NCI-H460 (cell line): ENCODE results near the gene DSCAM. TPM values are rescaled to one million over a fixed set of nuclear protein-coding genes. Genes with fewer than 3 reads are reported as not detected.
"Not testable (repeated sequence)": the region's sequence is repeated elsewhere in the genome, so short reads cannot be mapped to it uniquely, and the experiment has no call there.

ENCODE experiments used
- DNase-seq: peaks from one replicate; pipeline ENCODE4 v3.0.0-alpha.2; 2016; ENCODE audit warnings: low read depth; ENCODE audit errors: extremely low read depth
- total RNA-seq: library from RNA; depleted of rRNA; stranded (reverse); fragments of >200 nt; shearing (Covaris generic); gene quantifications from 2 replicates; pipeline ENCODE4 v1.2.3, GENCODE V29; 2014

DSCAM gene
- total RNA-seq, 1 experiment from 2014 or later: not detected

DNA sequence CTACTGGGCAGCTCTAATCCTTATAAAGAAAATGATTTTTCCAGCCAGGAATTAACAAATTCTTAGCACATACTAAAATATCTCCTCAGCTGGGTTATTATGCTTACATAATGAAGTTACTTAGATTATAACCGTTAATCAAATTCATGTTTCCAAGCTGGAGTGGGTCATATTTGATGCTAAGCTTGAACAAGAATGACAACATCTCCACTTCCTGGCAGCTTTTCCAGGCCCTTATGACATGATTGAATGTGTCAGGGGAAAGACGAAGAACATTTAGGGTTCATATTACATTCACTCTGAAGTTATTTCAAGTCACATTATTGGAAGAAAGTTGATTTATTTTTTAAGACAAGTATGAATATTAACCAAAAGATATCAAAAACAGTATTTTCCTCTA is 646.0 kb downstream of the DSCAM start:
- DNase-seq: no peak

DNA sequence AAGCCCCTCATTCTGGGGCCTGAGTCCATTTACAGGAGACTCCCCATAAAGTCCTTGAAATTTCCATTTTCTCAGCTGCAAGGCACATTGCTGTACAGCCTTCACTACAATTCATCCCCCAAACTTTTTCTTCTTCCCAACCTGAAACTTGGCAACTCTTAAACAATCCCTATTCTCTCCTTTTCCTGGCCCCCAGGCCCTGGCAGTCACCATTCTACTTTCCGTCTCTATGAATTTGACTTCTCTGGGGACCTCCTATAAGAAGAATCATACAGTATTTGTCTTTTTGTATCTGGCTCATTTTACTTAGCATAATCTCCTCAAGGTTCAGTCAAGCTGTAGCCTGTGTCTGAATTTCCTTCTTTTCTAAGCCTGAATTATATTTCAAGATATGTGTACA is 646.8 kb downstream of the DSCAM start:
- DNase-seq: no peak

DNA sequence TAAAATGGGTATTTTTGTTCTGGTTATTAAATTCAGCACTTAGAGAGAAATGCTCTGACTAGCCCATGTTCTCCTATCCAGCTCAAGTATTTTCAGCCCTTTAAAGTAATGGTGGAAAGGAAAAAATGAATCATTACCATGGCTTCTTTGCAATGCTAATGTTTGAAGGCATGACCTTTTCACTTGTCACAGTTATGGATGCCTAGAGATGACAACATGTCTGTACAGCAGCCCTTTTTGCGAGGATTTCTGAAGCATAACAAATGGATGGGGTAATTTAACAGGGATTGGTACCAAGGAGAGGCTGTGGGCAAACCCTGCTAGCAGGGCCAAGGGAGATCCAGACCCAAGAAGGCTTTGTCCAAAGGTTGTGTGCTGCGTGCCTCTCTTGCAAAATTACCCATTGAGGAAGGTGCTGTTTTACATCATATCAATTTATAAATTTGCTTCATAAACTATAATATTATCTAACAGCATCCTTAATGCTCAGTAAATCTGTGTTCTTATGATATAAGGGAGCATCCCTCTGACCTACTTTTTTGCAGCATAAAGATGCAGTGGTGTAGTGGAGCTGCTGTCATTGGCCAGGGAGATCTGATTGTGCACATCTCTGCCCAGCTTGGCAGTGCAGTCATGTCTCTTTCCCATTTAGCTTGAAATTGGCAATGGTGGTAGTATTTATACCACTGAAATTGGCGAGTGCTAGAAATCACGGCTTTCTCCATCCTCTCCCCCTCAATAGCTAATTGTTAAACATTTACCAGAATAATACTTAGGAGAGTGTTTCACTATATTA is 652.6 kb downstream of the DSCAM start:
- no peak for DNase-seq

DNA sequence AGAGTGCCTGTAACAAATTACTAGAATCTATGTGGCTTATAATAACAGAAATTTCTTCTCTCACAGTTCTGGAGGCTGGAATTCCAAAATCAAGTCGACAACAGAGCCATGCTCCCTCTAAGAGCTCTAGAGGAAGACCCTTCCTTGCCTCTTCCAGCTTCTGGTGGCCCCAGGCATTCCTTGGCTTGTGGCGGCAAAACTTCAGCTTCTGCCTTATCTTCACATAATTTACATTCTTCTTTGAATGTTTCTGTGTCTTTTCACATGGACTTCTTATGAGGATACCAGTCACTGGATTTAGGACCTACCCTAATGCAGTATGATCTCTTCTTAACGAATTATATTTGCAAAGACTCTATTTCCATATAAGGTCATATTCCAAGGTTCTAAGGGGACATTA is 655.3 kb downstream of the DSCAM start:
- no peak for DNase-seq

DNA sequence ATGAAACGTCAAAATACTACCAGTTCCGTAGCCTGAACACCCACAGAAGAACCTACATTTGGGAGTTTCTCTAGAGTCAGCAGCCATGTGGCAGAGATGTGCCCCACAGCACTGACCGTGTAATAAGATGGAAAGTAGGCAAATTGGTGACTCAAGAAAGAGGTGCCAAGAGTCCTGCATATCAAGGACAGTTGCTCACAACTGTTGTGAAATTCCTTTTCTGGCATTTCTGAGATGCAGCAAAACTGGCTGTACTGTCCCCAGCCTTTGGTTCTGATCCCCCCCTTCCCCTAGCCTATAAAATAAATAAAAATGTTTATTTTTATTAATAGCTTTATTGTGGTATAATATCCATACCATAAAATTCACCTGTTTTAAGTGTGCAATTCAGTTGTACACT is 655.8 kb downstream of the DSCAM start:
- DNase-seq: no peak

DNA sequence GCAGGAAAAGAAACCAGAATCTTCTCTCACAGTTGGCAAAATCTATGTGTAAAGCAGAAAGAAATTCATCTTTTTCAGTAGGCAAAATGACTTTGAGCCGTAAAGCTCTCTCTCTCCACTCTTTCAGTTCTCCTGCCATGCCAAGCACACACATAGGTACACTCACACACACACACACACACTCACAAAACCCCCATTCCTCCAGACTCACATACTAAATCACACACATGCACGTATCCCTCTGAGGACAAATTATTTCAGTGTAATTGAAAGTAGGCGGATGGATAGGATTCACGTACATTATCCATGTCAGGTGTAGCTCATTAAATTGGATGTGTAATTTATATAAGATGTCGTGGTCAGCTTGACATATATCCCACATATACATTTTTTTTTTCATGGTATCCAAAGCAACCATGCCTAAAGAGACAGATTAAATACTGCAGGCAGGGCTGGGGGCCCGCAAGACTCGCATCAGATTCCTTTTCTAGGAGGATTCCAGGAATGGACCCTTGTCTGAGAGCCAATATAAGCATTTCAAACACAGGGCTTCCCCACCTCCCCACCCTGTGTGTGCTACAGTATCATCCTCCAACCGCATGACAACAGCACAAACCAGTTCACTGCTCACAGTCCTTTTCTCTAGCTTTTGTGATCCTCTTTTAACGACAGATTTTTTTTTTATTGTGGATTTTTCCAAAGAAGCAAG is 658.9 kb downstream of the DSCAM start:
- no peak for DNase-seq

DNA sequence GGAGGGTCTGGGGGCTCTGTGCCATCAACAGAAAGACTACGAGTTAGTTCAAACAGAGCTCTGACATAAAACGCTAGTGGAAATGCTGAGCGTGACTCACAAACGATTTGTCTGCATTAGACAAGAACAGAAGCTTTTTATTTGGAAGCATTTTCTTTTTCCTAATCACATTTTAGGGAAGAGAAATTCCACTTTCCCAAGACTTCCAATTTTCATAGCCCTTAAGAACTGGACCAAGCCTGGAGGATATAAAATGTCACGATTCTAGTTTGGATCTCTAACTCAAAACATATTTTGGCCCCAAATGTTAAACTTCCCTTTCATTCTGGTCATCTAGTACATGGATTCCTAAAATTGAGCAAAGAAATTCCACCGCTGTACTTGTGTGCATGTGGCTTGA is 659.7 kb downstream of the DSCAM start:
- no peak for DNase-seq

DNA sequence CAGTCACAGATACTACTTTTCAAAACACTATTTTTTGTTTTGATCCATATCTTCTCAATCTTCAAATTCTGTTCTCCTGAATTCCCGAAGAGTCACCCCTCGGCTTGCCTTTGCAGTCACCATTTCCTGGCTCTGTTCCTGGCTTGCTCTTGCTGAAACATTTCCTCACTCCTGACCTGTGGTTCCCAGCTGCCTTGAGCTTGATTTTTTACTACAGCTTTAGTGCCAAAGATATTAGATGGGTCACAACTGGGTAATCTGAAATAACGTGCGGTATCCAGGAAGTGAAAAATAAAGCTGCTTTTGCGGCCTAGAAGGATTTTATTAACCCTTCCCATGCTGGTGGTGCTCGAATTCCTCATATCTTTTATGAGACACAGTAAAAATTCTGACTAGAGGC is 660.9 kb downstream of the DSCAM start:
- DNase-seq: no peak

DNA sequence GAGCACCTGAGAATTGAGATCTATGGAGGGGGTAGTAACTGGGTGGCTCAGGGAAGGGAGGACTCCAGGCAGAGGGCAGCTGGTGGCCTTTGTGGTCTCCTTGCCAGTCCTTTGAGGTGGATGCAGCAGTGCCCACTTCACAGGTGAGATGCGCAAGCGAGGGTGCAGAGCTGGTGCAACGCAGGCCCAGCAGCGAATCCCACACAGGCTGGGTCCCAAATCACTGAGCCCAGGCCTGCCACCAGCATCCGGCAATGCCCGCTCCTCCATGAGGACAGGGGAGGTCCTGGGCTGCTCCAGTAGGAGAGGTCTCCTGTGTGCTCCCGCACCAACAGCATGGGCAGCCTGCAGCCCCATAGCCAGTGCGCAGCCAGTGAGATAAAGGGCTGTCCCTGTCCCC is 661.8 kb downstream of the DSCAM start:
- no peak for DNase-seq

DNA sequence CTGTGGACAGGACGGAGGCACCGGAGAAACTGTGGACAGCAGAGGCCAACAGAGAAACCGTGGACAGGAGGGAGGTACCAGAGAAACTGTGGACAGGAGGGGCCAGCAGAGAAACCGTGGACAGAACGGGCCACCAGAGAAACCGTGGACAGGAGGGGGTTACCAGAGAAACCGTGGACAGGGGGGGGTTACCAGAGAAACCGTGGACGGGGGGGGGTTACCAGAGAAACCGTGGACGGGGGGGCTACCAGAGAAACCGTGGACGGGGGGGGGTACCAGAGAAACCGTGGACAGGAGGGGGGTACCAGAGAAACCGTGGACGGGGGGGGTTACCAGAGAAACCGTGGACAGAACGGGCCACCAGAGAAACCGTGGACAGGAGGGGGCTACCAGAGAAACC is 664.5 kb downstream of the DSCAM start:
- not testable (repeated sequence) for DNase-seq

DNA sequence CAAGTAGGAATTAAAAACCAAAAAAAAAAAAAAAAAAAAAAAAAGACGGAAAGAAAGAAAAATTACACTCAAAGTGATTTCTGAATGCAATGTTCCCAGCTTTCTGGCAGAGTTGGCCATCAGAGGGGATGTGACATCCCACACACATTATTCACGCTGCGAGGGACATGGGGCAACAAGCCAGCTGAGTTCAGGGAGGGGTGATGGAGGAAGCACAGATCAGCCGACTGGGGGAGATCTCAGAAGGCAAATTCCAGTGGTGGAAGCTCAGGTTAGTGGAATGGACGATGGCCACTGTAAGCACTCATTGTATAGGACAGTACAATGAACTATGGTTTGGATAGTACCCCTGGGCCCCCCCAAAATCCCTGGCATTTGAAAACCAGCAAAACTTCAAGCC is 667.8 kb downstream of the DSCAM start:
- DNase-seq: no peak

DNA sequence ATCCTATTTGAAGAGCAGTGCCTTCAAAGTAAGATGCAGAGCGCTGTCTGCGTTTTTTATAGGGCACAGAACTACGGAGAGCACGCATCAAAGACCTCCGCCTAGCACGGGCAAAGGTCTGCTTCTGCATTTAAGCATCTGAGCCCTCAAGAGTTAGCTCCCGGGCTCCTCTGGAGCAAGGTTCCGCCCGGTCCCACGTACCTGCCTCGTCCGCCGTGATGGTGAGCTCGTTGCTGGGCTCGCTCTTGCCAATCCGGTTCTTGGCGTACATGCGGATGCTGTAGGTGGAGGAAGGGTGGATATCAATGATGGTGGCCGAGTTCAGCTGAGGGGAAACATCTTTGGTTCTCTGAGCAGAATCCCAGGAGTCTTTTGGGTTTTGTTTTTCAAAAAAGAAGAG is 668.2 kb downstream of the DSCAM start:
- DNase-seq: no peak

DNA sequence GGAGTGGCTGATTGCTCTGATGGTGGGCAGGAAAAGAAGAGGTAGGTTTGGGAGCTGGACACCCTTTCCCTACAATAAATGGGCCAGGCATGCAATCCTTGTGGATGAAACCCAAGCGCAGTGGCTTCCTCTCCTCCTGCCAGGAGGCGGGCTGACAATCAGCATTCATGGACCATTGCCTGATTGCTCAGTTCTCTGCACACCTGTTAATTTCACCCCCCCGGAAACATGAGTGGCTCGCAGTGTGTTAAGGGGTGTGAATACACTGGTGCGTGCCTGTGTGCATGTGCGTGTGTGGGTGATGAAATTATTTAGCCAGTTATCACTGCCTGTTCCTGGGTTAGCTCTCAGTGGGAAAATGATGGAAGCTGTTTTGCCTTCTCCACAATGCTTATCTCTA is 669.0 kb downstream of the DSCAM start:
- DNase-seq: no peak

DNA sequence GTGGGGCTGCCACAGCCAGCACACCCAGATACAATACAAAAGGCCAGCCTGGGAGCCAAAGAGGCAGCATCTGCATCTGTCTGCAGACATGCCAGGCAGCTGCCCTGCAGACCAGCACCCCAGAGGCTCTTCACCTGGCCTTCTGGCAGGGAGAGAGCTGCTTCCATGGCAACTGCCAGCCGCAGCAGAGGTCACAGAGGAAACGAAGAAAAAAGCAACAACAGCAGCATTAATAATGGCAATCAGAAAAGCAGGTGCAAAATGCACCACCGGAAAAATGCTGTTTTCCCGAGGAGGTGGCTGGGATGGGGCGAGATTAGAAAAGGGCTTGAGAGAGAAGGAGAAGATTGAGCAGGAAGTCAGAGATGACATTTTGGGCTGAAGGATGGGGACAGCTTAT is 670.2 kb downstream of the DSCAM start:
- no peak for DNase-seq

DNA sequence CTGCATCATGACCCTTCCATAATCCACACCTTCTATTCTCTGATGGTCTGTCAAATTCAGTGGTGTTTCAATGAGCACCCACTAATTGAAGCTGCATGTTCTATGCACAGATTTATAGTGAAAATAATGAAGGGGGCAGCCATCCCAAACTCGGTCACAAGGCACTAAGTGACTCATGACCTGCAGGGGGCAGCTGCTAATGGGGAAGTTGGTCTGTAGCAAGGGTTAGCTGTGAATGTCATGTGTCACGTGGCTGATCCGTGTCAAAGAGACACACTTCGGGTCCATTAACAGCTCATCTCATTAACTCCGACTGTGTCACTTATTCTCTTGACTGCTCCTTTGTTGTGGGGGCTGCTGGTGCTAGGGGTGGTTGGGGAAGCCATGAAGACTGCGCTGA is 673.1 kb downstream of the DSCAM start:
- no peak for DNase-seq

DNA sequence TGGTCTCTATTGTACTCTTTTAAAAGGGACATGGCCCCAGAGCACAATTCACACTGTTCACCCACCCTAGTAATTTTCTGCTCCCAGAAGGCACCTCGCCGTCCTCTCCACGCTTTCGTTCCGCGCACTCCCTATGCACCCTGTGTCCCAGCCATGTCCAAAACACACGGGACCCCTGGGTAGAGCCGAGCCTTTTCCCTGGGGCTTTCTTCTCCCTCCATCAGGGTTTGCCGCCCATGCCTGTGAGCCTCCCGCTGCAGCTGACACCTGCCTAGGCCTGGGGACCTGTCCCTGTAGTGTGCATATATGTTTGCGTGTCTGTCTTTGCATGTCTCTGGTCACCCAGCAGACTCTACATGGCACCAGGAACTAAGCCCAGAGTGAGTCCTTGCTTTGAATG is 677.0 kb downstream of the DSCAM start:
- no peak for DNase-seq

DNA sequence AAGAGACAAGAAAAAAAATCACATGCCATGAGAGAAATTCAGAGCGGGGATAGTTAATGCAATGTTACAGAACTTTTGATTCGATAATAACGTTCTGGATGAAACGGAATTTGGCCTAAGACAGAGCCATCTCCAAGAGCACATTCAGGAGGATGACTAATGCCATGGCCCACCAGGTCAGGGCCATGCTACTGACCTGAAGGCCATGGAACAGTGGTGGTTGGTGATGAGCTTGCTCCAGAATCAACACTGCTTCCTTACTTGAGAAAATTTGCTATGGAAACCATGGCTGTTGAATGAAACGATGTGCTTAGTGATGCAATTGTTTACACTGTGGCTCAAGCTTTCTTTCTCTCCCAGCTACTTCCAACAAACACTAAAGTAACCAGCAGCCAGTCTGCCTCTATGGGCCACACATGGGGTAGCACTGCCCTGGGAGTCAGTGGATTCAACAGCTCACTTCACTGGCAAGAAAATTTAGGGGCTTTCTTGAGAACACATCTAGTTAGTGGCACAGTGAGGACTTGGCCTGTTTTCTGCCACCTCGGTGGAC is 680.6 kb downstream of the DSCAM start:
- no peak for DNase-seq

DNA sequence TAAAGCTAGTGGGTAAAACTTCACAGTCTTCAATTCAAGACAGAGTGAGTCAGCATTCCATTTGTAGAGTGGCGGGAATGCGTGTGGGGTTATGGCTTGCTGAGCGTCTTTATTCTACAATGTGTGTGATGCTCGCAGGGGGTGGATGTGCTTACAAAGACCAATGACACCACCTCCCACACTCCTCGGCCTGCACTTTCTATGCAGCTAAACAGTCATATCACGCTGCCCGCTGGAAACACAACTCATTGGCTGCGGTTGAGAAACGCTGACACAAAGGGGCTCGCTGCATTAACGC is 681.2 kb downstream of the DSCAM start:
- no peak for DNase-seq

DNA sequence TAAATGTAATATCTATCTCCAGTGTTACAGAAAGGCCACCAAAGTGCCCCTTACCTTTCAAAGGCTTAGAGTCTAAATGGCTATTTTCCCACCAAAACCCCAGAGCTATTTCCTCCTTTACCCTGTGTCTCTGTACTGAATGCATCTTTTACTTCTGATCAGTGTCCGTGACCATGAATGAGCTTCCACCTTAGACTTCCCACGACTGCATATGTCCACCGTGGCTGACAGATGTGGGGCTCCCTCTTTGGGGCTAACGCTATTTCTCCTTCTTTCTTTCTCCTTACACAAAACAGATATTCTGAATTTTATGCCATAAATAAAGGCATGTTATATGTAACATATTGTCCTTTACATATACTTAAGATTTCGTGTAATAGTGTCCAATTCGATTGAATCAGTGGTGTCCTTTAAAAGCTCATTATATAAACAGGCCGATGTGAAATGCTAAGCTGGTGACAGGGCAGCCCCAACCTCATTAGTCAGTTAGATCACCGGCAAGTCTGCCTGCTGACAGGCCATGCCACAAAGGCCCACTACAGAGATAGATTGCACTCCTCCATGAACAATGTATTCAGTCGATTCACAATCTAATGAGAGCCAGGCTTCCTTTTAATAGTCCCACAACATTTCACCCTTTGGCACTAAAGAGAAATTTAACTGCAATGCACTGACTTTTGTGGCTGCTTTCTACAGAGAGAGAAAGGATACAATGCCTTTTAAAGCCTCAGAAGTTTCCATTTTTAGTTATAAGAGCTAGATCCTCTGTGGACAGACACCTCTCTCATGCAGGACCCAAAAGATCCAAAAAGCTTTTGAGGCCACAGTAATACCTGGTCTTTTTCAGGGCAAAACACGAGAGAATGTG is 681.8 kb downstream of the DSCAM start:
- no peak for DNase-seq

DNA sequence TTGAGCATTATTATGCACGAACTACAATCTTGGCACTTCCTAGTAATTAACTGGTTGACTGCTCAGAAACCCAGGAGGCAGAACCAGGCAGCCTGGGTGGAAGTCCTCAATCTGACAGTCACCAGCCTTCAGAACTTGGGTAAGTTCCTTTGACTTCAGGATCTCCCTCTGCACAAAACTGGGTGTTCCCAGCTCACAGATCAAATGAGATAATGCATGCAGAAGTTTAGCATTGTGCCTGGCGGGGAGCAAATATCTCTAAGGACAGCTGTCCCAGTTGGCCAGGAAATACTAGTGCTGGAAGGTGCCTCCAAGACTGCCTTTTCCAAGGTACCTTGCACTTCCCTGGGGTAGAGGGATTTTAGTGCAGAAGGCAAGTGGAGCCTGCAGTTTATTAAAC is 684.9 kb downstream of the DSCAM start:
- no peak for DNase-seq

DNA sequence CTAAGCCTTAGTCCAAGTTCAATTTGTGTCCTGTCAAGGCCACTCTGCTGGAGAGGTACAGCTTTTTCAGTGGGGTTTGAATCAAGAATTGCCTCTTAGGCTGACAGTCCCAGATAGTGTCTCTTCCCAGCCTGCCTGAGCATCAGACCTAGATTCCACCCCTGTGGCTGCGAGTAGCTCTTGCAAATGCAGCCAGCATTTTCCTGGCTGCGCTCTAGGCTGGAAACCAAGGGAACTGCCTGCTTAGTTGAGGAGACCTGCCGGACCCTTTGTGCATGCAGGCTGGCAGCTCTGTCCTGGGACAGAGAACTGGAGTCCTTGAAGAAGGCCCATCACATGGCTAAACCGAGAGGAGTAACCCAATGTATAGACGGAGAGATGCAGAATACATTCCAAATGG is 686.0 kb downstream of the DSCAM start:
- no peak for DNase-seq
